HG02884 (cell line): ENCODE data around the gene MEGF11.
"Not testable (repeated sequence)": the region's sequence is repeated elsewhere in the genome, so short reads cannot be mapped to it uniquely, and the experiment has no call there.

ENCODE experiments used
- ATAC-seq: cut with Tn5 transposase; IDR thresholded peaks from one replicate; pipeline ENCODE4 v1.9.1; 2021; ENCODE audit warnings: mild to moderate bottlenecking, moderate library complexity; ENCODE audit not compliant: unreplicated experiment

MEGF11 gene

DNA sequence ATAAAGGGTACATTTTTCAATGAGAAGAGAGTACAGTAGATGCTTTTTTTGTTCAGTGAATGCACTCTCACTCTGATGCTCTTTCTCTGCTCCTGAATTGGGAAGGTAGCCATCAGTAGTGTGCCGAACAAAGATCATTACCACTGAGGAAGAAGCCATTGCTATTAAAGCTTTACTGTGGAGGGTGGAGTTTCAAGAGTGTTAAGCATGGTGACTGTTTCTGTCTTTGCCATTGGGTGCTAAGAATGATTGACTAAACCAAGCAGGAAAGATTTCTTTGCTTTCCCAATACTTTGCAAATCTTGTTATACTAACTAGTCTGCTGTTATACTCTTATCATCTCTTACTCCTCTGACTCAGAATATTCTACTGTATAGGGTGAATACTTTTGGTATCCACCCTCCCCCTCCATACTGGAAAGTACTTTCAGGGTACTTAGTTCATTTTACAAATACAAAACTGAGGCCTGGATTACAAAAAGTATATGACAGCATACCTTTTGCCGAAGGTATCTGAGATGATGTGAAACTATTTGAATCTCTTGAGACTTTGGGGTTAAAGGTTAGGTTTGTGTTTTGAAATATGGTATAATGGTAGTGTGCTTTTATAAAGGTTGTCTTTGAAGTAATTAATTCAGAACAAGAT lies 382.5 kb downstream of the MEGF11 start:
- ATAC-seq = no peak

DNA sequence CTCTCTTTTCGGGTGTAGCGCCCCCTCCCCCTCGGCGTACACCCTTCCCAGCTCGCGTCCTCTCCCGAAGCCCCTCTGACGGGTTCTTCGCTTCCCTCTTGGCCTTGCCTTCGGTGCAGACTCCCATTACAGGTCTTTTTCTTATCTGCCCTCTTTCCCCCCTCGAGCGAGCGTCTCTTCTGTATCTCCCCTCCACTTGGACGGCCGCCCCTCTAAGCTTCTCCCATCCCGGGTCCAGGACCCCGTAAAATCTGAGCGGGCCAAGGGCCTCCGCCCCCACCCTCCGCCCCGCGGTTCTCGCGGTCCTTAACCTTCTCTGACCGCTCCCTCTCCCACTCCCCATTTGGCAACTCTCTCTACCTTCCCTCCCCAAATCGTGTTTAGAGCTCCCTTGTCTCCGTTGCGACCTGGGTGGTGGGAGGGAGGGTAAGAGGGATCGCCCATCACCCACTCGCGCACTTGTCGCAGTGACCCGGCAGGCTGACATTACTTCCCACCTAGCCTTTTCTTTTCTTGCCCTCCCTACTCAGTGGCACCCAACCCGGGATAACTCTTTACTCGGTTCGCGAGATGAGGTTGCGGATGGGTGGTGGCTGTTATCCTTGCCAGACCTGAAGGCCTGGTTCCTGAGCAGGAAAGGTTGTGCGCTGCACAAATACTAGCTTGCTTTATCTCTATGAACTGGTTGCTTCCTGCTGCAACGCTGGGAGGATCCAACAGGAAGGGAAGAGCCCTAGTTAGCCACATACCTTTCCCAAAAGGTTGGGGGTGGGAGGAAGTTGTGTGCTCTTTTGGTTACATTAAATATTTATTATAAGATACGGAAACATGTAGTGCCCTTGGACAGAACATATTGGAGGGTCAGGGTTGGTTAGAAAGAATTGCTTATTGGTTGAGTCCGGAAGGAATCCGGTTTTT lies 383.3 kb downstream of the MEGF11 start:
- ATAC-seq = no peak

DNA sequence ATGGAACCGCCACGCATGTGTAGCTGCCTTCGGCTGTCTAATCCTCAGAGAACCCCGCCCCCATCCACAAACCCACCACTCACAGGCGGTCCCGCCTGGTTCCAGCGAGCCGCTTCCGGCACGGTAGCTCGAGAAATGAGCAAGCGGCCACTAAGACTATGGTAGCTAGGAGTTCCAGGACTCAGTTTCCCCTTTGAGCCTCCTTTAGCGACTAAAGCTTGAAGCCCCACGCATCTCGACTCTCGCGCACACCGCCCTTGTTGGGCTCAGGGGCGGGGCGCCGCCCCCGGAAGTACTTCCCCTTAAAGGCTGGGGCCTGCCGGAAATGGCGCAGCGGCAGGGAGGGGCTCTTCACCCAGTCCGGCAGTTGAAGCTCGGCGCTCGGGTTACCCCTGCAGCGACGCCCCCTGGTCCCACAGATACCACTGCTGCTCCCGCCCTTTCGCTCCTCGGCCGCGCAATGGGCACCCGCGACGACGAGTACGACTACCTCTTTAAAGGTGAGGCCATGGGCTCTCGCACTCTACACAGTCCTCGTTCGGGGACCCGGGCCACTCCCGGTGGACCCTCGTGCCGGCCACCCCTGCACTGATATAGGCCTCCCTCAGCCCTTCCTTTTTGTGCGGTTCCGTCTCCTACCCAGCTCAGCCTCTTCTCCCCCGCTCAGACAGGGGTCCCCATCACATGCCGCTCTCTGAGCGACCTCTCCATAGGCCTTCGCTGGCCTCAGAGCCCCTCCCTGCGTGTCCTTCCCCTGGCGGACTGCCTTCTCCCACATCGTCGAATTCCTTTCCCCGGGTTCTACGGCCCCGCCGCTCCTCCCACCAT lies 384.2 kb downstream of the MEGF11 start, which contains the start of gene RAB11A:
Gene RAB11A, plus strand, starts transcription at position 366 of the 828 bp plus-strand sequence. Its CDS starts 95 bp downstream, at position 461.
- peak; percentile 78 for ATAC-seq

DNA sequence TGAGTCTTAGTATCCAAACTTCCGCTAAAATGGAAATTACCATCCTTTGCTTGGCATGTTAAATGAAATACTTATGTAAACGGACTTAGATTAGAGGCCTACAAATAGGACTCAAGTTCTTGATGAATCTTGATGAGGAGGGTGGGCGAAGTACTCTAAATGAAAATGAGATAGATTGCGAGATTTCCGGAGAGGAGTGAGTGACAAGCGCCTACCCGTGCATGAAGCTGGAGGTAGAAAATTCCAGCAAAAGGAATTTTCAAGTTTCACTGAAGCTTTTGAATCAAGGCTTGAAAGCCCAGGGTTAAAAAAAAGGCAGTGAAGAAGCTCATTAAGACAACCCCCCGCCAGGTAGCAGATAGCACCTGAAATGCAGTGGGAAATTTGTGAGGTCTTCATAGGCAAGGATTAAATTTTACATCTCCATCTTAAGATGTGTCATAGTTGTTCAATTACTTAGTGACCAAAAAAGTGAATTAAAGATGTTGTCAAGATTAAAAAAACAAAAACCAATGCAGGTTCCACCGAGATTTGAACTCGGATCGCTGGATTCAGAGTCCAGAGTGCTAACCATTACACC lies 384.9 kb downstream of the MEGF11 start:
- ATAC-seq = no peak

DNA sequence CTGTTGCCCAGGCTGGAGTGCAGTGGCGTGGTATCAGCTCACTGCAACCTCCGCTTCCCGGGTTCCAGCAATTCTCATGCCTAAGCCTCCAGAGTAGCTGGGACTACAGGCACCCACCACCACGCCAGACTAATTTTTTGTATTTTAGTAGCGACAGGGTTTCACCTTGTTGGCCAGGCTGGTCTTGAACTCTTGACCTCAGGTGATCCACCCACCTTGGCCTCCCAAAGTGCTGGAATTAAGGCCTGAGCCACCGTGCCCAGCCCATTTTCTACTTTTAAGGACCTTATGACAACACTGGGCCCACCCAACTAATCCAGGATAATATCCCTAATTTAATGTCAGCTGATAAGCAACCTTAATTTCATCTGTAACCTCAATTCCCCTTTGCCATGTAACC lies 385.6 kb downstream of the MEGF11 start:
- not testable (repeated sequence) for ATAC-seq

DNA sequence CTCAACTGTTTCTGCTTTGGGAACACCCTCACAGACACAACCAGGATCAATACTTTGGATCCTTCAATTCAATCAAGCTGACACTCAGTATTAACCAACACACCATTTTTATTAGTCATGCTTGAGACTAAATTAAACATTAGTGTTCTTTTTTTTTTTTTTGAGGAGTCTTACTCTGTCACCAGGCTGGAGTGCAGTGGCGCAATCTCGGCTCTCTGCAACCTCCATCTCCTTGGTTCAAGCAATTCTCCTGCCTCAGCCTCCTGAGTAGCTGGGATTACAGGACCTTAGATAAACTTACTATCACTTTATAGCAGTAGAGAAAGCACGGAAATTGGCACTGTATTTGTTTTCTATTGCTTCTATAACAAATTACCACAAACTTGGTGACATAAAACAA lies 386.3 kb downstream of the MEGF11 start:
- ATAC-seq = no peak

DNA sequence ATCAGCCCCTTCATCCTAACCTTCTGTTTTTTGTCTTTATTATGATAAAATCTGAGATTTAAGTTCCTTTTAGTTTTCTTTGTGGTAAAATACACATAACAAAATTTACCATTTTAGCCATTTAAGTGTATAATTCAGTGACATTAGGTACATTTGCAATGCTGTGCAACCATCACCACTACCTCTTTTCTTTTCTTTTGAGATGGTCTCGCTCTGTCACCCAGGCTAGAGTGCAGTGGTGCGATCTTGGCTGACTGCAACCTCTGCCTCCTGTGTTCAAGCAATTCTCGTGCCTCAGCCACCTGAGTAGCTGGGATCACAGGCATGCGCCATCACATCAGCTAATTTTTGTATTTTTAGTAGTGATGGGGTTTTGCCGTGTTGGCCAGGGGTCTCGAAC lies 390.4 kb downstream of the MEGF11 start:
- ATAC-seq = no peak

DNA sequence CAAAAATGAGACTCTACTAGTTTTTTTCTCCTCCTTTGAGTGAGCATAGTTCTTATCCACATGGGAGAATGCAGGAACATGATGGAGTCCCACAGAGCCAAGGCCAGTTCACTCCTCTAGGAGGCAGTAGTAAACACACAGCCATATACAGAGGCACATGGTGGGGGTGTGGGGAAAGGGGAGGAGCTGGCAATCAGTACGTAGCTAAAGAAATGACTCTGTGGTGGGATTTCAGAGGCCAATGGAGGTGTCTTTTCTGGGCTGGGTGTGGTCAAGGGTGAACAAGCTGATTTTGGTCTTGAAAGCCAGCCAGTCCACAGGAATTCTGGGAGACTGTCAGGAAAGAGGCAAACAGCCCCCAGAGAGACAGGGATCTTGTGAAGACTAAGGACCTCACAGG lies 390.9 kb downstream of the MEGF11 start:
- no peak for ATAC-seq

DNA sequence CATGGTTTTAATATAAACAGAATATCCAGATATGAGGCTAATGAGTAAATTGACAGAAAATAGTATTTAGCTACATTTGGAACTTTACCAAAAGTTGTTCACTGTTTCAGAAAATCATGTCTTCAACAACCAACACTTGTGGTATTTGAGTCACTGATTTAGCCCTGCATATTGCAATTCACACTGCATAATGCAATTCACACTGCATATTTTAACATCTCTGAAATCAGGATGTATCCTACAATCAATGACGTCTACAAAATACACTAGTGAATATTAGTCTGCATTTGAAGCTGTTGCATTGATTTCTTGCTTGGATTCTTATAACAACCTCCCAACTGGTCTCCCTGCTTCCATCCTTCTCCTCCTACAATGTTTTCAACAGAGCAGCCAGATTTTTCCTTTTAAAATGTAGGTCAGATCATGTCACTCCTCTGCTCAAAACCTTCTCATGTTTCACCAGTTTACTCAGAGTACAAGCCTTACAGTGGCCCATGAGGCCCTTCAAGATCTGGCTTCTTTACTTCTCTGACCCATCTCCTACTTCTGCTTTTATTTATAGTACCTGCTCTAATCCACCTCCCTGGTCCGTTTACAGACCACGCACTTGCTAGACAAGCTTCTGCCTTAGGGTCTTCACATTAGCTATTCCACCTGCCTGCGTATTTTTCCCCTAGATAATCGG lies 395.7 kb downstream of the MEGF11 start:
- ATAC-seq = no peak

DNA sequence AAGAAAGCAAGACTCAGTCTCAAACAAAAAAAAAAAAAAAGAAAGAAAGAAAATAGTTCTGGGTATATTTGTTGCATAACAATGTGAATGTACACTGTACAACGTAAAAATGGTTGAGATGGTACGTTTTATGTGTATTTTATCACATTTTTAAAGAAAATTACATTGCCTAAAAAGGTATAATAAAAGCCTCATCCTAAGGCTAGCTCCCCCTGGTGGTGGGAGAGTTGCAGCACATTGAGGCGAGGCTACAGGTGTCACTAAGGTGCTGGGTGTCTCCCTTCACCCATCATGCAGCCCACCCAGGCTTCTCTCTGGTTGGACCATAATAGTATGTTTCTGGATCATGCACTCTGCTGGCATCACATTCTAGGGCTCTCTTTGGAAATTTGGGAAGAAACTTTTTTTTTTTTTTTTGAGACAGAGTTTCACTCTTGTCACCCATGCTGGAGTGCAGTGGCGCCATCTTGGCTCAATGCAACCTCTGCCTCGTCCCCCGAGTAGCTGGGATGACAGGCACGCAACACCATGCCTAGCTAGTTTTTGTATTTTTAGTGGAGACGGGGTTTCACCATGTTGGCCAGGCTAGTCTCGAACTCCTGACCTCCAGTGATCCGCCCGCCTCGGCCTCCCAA lies 396.6 kb downstream of the MEGF11 start:
- no peak for ATAC-seq

DNA sequence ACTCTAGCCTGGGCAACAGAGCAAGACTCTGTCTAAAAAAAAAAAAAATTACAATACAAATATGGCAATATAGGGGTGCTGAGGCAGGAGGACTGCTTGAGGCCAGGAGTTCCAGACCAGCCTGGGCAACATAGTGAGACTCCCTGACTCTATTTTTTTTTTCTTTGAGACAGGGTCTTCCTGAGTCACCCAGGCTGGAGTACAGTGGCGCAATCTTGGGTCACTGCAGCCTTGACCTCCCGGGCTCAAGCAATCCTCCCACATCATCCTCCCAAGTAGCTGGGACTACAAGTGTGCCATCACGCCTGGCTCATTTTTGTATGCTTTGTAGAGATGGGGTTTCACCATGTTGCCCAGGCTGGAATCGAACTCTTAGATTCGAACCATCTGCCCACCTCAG lies 401.6 kb downstream of the MEGF11 start:
- ATAC-seq = no peak

DNA sequence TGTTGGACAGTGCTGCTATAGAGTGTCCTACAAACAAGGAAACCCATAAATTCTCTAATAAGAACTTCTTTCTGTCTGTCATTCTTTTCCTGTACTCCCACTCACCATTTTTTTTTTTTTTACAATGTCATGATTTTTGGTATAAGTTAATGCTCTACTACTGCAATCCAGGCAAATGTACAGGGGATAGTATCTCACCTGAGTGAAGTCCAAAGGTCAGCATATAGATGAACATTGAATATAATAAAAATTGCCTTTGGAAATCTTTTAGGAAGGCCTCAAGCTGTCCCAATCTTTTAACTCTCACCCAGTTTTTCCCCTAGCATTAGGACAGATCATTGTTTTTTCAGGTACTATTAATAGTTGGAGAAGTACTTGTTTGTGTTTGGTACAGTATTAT lies 405.6 kb downstream of the MEGF11 start:
- no peak for ATAC-seq

DNA sequence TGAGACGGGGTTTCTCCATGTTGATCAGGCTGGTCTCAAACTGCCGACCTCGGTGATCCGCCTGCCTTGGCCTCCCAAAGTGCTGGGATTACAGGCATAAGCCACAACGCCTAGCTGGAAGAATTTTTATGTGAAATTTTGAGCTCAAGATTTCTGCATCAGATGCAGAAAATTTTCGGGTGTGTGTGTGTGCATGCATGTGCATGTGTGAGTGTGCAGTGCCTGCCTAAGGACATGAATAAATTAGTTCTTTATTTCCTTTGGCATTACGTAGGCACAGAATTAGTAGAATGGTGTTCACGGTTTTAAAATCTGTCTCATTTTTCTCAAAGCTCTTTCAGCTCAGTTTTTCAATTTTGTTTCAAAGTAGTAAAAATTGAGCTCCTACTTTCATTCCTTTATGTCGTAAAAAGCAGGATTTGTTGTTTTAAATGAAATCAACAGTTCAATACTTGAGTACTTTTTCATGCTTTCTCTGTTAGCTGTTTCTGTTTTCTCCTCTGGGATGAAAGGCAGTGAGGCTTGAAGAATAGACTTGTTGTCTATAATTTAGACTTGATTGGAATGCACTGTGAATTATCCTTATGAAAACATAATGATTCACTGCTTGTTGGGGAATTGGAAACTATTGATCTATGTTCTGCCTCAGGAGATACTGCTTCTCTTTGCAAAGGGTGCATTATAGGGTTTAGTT lies 407.6 kb downstream of the MEGF11 start:
- no peak for ATAC-seq
